Stimulated activated naive B cell treated with anti-CD40 and anti-IgM and Interleukin-4, amounts not matched to agents 10 μg/mL and 1 μg/mL and 100 μg/mL, for 72 hours (primary cell): Measurements from ENCODE around the gene PHC3.

ENCODE experiments used
- ATAC-seq, 2 donors: fragments of 150-1000 bp; cut with Tn5 transposase; replicated peaks; 2 replicates each; pipeline ENCODE4 v1.10.0; 2021; ENCODE audit warnings: moderate library complexity in 1 of 2
- DNase-seq: peaks from one replicate; pipeline ENCODE4 v3.0.0; 2021
- H3K27ac Mint-ChIP-seq: one replicate; pipeline ENCODE4 v1.8.0; 2022; ENCODE audit warnings: mild to moderate bottlenecking, mixed read lengths
- H3K27me3 Mint-ChIP-seq, 2 donors: one replicate each; pipeline ENCODE4 v1.8.0; 2022; ENCODE audit warnings: mixed read lengths in 2 of 2
- H3K36me3 Mint-ChIP-seq, 2 donors: one replicate each; pipeline ENCODE4 v1.8.0; 2022; ENCODE audit warnings: mixed read lengths in 2 of 2, mild to moderate bottlenecking in 1 of 2
- H3K4me1 Mint-ChIP-seq, 2 donors: one replicate each; pipeline ENCODE4 v1.8.0; 2022; ENCODE audit warnings: mixed read lengths in 2 of 2, mild to moderate bottlenecking in 1 of 2
- H3K4me3 Mint-ChIP-seq, 2 donors: one replicate each; pipeline ENCODE4 v1.8.0; 2022; ENCODE audit warnings: mild to moderate bottlenecking in 2 of 2, mixed read lengths in 2 of 2, moderate library complexity in 1 of 2
- H3K9me3 Mint-ChIP-seq, 2 donors: one replicate each; pipeline ENCODE4 v1.8.0; 2022; ENCODE audit warnings: mixed read lengths in 2 of 2, mild to moderate bottlenecking in 1 of 2

PHC3 gene

GRCh38 chr3:170090601-170090981 lies 90.9 kb downstream of the PHC3 start:
- H3K36me3 Mint-ChIP-seq, result peaks cover 22 to 38% of the 10 kb centered on the region in 2 donors
- no peak for ATAC-seq
- peaks cover 0 to 1% of the 10 kb centered on the region in 2 donors for H3K4me1 Mint-ChIP-seq
- no peaks in the 10 kb centered on the region for H3K9me3 Mint-ChIP-seq
- no peak for DNase-seq
- H3K27me3 Mint-ChIP-seq, result no peaks in the 10 kb centered on the region
- no peak overlapping the region for H3K27ac Mint-ChIP-seq
- no peak overlapping the region for H3K4me3 Mint-ChIP-seq

- DNase-seq (no peak), ATAC-seq (no peak)
- Mint-ChIP-seq H3K4me3 (no peak overlapping the region), H3K36me3 (peaks cover 19 to 37% of the 10 kb centered on the region in 2 donors), H3K9me3 (no peaks in the 10 kb centered on the region), H3K27ac (peak overlapping the region; percentile 59), H3K27me3 (no peaks in the 10 kb centered on the region), H3K4me1 (peaks cover 0 to 1% of the 10 kb centered on the region in 2 donors)
These were observed 91.5 kb downstream of the PHC3 start for GRCh38 chr3:170089862-170090600.

GRCh38 chr3:170085396-170085795 lies 96.1 kb downstream of the PHC3 start:
- ATAC-seq (no peak), DNase-seq (no peak)
- no peaks in the 10 kb centered on the region for H3K9me3 Mint-ChIP-seq
- peaks cover 0 to 2% of the 10 kb centered on the region in 2 donors for H3K4me1 Mint-ChIP-seq
- H3K27ac Mint-ChIP-seq, result no peak overlapping the region
- H3K36me3 Mint-ChIP-seq, result peaks cover 16 to 33% of the 10 kb centered on the region in 2 donors
- H3K27me3 Mint-ChIP-seq, result no peaks in the 10 kb centered on the region
- H3K4me3 Mint-ChIP-seq, result no peak overlapping the region

- H3K27ac Mint-ChIP-seq, result no peak overlapping the region
- H3K4me3 Mint-ChIP-seq, result no peak overlapping the region
- no peaks in the 10 kb centered on the region for H3K9me3 Mint-ChIP-seq
- peaks cover 4 to 5% of the 10 kb centered on the region in 2 donors for H3K4me1 Mint-ChIP-seq
- no peaks in the 10 kb centered on the region for H3K27me3 Mint-ChIP-seq
- peaks cover 19 to 39% of the 10 kb centered on the region in 2 donors for H3K36me3 Mint-ChIP-seq
- ATAC-seq (no peak), DNase-seq (no peak)
These were observed 98.2 kb downstream of the PHC3 start for GRCh38 chr3:170083343-170083742.

GRCh38 chr3:170081079-170081741 lies 100.3 kb downstream of the PHC3 start:
- peaks cover 19 to 49% of the 10 kb centered on the region in 2 donors for H3K36me3 Mint-ChIP-seq
- H3K27me3 Mint-ChIP-seq, result no peaks in the 10 kb centered on the region
- peaks cover 10 to 23% of the 10 kb centered on the region in 2 donors for H3K4me1 Mint-ChIP-seq
- no peak overlapping the region for H3K4me3 Mint-ChIP-seq
- H3K9me3 Mint-ChIP-seq, result no peaks in the 10 kb centered on the region
- H3K27ac Mint-ChIP-seq, result no peak overlapping the region
- ATAC-seq (no peak), DNase-seq (no peak)

- Mint-ChIP-seq H3K9me3 (no peaks in the 10 kb centered on the region), H3K27ac (no peak overlapping the region), H3K4me1 (peaks cover 10 to 23% of the 10 kb centered on the region in 2 donors), H3K27me3 (no peaks in the 10 kb centered on the region), H3K4me3 (no peak overlapping the region), H3K36me3 (peaks cover 18 to 48% of the 10 kb centered on the region in 2 donors)
- no peak for DNase-seq
- no peak for ATAC-seq
These were observed 100.9 kb downstream of the PHC3 start for GRCh38 chr3:170080605-170081004.

GRCh38 chr3:170079536-170080165 lies 101.9 kb downstream of the PHC3 start:
- ATAC-seq (no peak), DNase-seq (no peak)
- H3K4me1 Mint-ChIP-seq, result peaks cover 10 to 23% of the 10 kb centered on the region in 2 donors
- H3K27ac Mint-ChIP-seq, result no peak overlapping the region
- H3K9me3 Mint-ChIP-seq, result no peaks in the 10 kb centered on the region
- no peak overlapping the region for H3K4me3 Mint-ChIP-seq
- peaks cover 17 to 48% of the 10 kb centered on the region in 2 donors for H3K36me3 Mint-ChIP-seq
- no peaks in the 10 kb centered on the region for H3K27me3 Mint-ChIP-seq

- Mint-ChIP-seq H3K9me3 (no peaks in the 10 kb centered on the region), H3K4me3 (no peak overlapping the region), H3K4me1 (peaks cover 10 to 23% of the 10 kb centered on the region in 2 donors), H3K27ac (no peak overlapping the region), H3K36me3 (peaks cover 19 to 48% of the 10 kb centered on the region in 2 donors), H3K27me3 (no peaks in the 10 kb centered on the region)
- DNase-seq (no peak), ATAC-seq (no peak)
These were observed 102.8 kb downstream of the PHC3 start for GRCh38 chr3:170078620-170079281.

- no peaks in the 10 kb centered on the region for H3K27me3 Mint-ChIP-seq
These were observed 104.2 kb downstream of the PHC3 start for GRCh38 chr3:170077361-170077760.

GRCh38 chr3:170076715-170077238 lies 104.8 kb downstream of the PHC3 start:
- peaks cover 3 to 5% of the 10 kb centered on the region in 2 donors for H3K9me3 Mint-ChIP-seq
- no peak overlapping the region for H3K4me3 Mint-ChIP-seq
- H3K36me3 Mint-ChIP-seq, result peaks cover 23 to 41% of the 10 kb centered on the region in 2 donors
- H3K27ac Mint-ChIP-seq, result peak overlapping the region; percentile 67
- no peaks in the 10 kb centered on the region for H3K27me3 Mint-ChIP-seq
- peaks cover 10 to 28% of the 10 kb centered on the region in 2 donors for H3K4me1 Mint-ChIP-seq
- no peak for DNase-seq
- peak in 1 of 2 donors; percentile 10 for ATAC-seq

More at GRCh38 chr3:170077361-170077760, 104.2 kb downstream of the PHC3 start:
- no peak for DNase-seq
- peaks cover 10 to 28% of the 10 kb centered on the region in 2 donors for H3K4me1 Mint-ChIP-seq
- no peak overlapping the region for H3K4me3 Mint-ChIP-seq
- H3K36me3 Mint-ChIP-seq, result peaks cover 22 to 44% of the 10 kb centered on the region in 2 donors
- peak overlapping the region; percentile 57 for H3K27ac Mint-ChIP-seq
- peaks cover under 1 to 3% of the 10 kb centered on the region in 2 donors for H3K9me3 Mint-ChIP-seq
- ATAC-seq, result no peak

GRCh38 chr3:170075441-170076091 lies 106.0 kb downstream of the PHC3 start:
- DNase-seq (no peak), ATAC-seq (no peak)
- peaks cover 30 to 43% of the 10 kb centered on the region in 2 donors for H3K36me3 Mint-ChIP-seq
- H3K27ac Mint-ChIP-seq, result no peak overlapping the region
- no peaks in the 10 kb centered on the region for H3K27me3 Mint-ChIP-seq
- H3K4me3 Mint-ChIP-seq, result no peak overlapping the region
- H3K9me3 Mint-ChIP-seq, result peaks cover 5 to 8% of the 10 kb centered on the region in 2 donors
- peaks cover 10 to 28% of the 10 kb centered on the region in 2 donors for H3K4me1 Mint-ChIP-seq

GRCh38 chr3:170064108-170064507 lies 117.4 kb downstream of the PHC3 start:
- DNase-seq (no peak), ATAC-seq (no peak)
- H3K4me3 Mint-ChIP-seq, result no peak overlapping the region
- peaks cover 0 to 6% of the 10 kb centered on the region in 2 donors for H3K9me3 Mint-ChIP-seq
- no peak overlapping the region for H3K27ac Mint-ChIP-seq
- peaks cover 3 to 14% of the 10 kb centered on the region in 2 donors for H3K4me1 Mint-ChIP-seq
- H3K36me3 Mint-ChIP-seq, result peaks cover 34 to 38% of the 10 kb centered on the region in 2 donors
- no peaks in the 10 kb centered on the region for H3K27me3 Mint-ChIP-seq

GRCh38 chr3:170063691-170064090 lies 117.8 kb downstream of the PHC3 start:
- no peak for DNase-seq
- H3K4me3 Mint-ChIP-seq, result no peak overlapping the region
- peaks cover 34 to 38% of the 10 kb centered on the region in 2 donors for H3K36me3 Mint-ChIP-seq

More at GRCh38 chr3:170063691-170064090, 117.8 kb downstream of the PHC3 start:
- H3K27ac Mint-ChIP-seq, result no peak overlapping the region
- H3K4me1 Mint-ChIP-seq, result peaks cover 3 to 16% of the 10 kb centered on the region in 2 donors
- ATAC-seq, result no peak
- H3K9me3 Mint-ChIP-seq, result peaks cover 0 to 6% of the 10 kb centered on the region in 2 donors
- no peaks in the 10 kb centered on the region for H3K27me3 Mint-ChIP-seq
